Measurements from ENCODE around the gene SRGAP3.

DNA sequence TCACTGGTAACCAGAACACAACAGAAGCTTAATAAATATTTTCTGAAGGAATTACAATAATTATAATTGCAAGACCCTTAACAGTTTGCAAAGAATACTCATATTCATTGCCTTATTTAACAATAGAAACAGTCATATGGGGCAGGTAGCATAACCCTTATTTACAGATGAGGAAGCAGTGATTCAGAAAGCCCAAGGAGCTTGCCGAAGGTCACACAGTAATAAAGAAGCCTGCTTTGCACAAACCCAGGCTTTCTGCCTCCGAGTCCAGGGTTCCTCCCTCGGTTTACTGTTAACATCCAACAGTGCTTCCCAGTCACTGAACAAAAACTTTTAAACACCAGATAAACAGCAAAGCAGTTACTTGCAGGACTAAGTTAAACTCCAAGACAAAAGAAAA is 35.3 kb downstream of the SRGAP3 start:
- TF ChIP-seq, protein P1, sequence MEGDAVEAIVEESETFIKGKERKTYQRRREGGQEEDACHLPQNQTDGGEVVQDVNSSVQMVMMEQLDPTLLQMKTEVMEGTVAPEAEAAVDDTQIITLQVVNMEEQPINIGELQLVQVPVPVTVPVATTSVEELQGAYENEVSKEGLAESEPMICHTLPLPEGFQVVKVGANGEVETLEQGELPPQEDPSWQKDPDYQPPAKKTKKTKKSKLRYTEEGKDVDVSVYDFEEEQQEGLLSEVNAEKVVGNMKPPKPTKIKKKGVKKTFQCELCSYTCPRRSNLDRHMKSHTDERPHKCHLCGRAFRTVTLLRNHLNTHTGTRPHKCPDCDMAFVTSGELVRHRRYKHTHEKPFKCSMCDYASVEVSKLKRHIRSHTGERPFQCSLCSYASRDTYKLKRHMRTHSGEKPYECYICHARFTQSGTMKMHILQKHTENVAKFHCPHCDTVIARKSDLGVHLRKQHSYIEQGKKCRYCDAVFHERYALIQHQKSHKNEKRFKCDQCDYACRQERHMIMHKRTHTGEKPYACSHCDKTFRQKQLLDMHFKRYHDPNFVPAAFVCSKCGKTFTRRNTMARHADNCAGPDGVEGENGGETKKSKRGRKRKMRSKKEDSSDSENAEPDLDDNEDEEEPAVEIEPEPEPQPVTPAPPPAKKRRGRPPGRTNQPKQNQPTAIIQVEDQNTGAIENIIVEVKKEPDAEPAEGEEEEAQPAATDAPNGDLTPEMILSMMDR (IDR thresholded peaks at IDR 0.05), result no peak
- no peak for TF ChIP-seq POLR2A (IDR thresholded peaks at IDR 0.05)

Data from body of pancreas (tissue), 4 donors.